ENCODE measurements around the gene SLC5A10. TPM values are rescaled to one million over a fixed set of nuclear protein-coding genes. Genes with fewer than 3 reads are reported as not detected.

Gene SLC5A10
- total and polyA plus RNA-seq, 9 donors, result 0.05 to 0.38 (median 0.15) TPM; not detected in 5

DNA sequence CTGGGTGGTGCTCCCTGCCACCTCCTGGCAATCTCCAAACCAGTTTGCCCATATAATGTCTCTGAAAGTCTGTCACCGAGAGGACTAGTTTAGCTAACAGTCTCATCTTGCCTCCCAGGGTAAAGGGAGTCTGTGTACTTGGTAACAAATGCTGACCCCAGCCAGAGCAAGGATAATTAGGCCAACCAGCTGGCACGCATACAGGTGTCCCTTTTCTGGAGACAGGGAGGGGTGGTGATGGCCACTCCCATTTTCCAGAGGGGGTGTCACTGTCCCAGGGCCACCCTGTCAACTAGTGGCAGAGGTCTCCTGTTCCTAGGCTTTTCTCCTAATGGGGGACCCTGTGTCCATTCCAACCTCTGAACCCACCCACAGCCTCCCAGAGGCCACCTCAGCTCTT lies 44.5 kb downstream of the SLC5A10 start:
- H3K4me3 ChIP-seq, result no peak overlapping the region
- H3K9me3 ChIP-seq, result no peaks in the 10 kb centered on the region
- no peaks in the 10 kb centered on the region for H3K27me3 ChIP-seq
- no peak for DNase-seq
- TF ChIP-seq, protein P1, sequence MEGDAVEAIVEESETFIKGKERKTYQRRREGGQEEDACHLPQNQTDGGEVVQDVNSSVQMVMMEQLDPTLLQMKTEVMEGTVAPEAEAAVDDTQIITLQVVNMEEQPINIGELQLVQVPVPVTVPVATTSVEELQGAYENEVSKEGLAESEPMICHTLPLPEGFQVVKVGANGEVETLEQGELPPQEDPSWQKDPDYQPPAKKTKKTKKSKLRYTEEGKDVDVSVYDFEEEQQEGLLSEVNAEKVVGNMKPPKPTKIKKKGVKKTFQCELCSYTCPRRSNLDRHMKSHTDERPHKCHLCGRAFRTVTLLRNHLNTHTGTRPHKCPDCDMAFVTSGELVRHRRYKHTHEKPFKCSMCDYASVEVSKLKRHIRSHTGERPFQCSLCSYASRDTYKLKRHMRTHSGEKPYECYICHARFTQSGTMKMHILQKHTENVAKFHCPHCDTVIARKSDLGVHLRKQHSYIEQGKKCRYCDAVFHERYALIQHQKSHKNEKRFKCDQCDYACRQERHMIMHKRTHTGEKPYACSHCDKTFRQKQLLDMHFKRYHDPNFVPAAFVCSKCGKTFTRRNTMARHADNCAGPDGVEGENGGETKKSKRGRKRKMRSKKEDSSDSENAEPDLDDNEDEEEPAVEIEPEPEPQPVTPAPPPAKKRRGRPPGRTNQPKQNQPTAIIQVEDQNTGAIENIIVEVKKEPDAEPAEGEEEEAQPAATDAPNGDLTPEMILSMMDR (IDR thresholded peaks at IDR 0.05), result no peak
- TF ChIP-seq POLR2A (IDR thresholded peaks at IDR 0.05) (no peak), EP300 (IDR thresholded peaks at IDR 0.05) (no peak)
- H3K27ac ChIP-seq, result no peak overlapping the region
- peaks cover 2% of the 10 kb centered on the region for H3K4me1 ChIP-seq (ENCODE audit: insufficient read depth)
- intact Hi-C loops (cut with DNase I), result no loop called here
- 95 to 99% (median 96%) methylated on average over 2 of the region's 2 CpGs for WGBS, 3 donors
- H3K36me3 ChIP-seq, result no peaks in the 10 kb centered on the region

DNA sequence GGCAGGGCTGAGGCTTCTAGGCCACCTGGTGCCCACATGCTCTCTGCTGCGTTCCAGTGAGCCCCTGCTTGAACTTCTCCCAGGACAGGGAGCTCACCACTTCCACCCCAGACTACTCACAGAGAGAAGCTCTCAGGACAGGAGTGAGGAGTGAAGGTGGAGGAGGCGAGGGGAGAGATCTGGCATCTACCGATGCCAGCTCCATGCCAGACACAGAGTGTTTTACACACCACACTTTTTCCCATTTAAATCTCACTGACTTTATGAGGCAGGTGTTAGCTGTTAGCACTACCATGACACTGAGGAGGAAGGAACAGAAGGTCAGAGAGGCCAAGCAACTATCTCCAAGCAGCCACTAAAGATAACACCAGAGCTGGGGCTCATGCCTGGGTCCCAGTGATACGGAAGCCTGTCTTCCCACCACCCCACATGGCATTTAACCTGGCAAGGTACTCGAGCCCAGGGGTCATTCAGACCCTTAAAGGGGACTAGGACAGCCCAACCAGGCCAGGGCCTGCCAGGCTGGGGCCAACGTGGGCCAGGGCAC lies 45.8 kb downstream of the SLC5A10 start:
- Histone ChIP-seq H3K27ac (no peak overlapping the region), H3K4me1 (ENCODE audit: insufficient read depth) (peaks cover 2% of the 10 kb centered on the region), H3K27me3 (no peaks in the 10 kb centered on the region), H3K9me3 (no peaks in the 10 kb centered on the region), H3K36me3 (no peaks in the 10 kb centered on the region), H3K4me3 (no peak overlapping the region)
- intact Hi-C loops (cut with DNase I), result no loop called here
- 54 to 67% (median 57%) methylated on average over 6 of the region's 6 CpGs for WGBS, 3 donors
- DNase-seq, result no peak
- TF ChIP-seq EP300 (IDR thresholded peaks at IDR 0.05), result no peak
- no peak for TF ChIP-seq POLR2A (IDR thresholded peaks at IDR 0.05)
- TF ChIP-seq, protein P1 (IDR thresholded peaks at IDR 0.05), result no peak

DNA sequence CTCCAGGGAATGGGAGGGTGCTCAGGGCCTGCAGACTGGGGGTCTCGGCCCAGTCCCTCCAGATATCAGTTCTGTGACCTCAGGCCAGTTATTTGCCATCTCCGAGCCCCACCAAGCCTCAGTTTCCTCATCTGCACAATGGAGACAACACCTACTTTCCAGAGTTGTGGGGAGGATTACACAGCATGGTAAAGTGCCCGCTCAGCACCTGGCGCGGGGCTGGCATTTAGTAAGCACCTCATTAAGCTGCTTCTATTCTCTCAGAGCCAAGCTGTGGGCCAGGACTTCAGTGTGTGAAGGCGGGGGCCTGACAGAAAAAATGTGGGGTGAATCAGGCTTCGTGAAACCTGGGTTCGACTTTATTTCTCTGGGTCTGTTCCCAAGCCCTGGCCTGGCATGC lies 47.4 kb downstream of the SLC5A10 start:
- Histone ChIP-seq H3K27ac (no peak overlapping the region), H3K9me3 (no peaks in the 10 kb centered on the region), H3K36me3 (no peaks in the 10 kb centered on the region), H3K27me3 (no peaks in the 10 kb centered on the region), H3K4me1 (ENCODE audit: insufficient read depth) (no peaks in the 10 kb centered on the region), H3K4me3 (no peak overlapping the region)
- WGBS, 3 donors, result 92 to 96% (median 95%) methylated on average over 8 of the region's 8 CpGs
- intact Hi-C loops (cut with DNase I), result no loop called here
- no peak for DNase-seq
- TF ChIP-seq, protein P1 (IDR thresholded peaks at IDR 0.05), result no peak
- TF ChIP-seq POLR2A (IDR thresholded peaks at IDR 0.05) (no peak), EP300 (IDR thresholded peaks at IDR 0.05) (no peak)

DNA sequence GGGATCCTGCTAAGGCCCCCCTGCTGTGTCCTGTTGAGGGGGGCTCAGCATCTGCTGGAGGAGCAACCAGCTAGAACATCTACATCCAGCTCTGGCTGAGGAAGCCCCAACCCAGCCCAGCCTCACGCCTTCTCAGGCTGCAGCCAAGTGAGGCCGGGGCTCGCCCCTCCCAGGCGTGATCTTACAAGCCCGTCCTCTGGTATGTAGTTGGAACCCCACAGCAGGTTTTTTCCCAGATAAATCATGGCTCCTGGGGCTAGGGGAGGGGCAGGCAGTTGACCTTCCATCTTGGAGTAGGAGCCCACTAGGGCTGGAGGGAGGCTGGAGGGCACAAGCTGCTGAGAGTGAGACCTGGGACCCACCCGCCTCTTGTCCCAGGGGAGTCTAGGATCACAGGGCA lies 47.9 kb downstream of the SLC5A10 start:
- H3K27me3 ChIP-seq, result no peaks in the 10 kb centered on the region
- no peaks in the 10 kb centered on the region for H3K9me3 ChIP-seq
- H3K36me3 ChIP-seq, result no peaks in the 10 kb centered on the region
- no peak overlapping the region for H3K4me3 ChIP-seq
- WGBS, 3 donors, result 73 to 86% (median 81%) methylated on average over 6 of the region's 6 CpGs
- TF ChIP-seq, protein P1 (IDR thresholded peaks at IDR 0.05), result no peak
- TF ChIP-seq EP300 (IDR thresholded peaks at IDR 0.05), result no peak
- DNase-seq, result no peak
- intact Hi-C loops (cut with DNase I), result no loop called here
- no peak overlapping the region for H3K27ac ChIP-seq
- H3K4me1 ChIP-seq (ENCODE audit: insufficient read depth), result no peaks in the 10 kb centered on the region

All from ovary (tissue), 9 donors.